GM21528 (cell line): Measurements from ENCODE around the gene DNAH8.

Experiments used
- ATAC-seq: cut with Tn5 transposase; IDR thresholded peaks from one replicate; pipeline ENCODE4 v1.9.1; 2021; ENCODE audit warnings: mild to moderate bottlenecking, moderate library complexity; ENCODE audit not compliant: unreplicated experiment, low FRiP score

The DNAH8 gene

DNA sequence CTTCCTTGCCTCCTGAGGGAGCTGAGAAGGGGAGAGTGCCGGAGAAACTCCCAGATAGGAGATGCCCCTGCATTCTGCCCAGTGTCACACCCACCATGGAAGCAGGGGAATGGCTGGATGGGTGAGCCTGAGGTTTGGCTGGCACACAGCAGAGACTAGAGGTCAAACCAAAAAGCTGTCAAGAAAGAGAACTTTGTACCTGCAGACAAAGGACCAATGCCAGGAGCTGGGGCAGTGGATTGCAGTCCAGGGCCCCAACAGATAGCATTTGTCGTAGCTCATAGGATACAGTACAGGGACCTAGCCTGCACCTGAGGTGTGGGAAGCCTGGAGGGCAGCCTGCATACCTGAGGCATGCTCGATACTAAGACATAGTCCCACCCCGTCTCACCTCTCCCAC is 227.3 kb downstream of the DNAH8 start:
- no peak for ATAC-seq

- no peak for ATAC-seq
Observed at GRCh38 chr6:38942965-38943364, 227.9 kb downstream of the DNAH8 start.

DNA sequence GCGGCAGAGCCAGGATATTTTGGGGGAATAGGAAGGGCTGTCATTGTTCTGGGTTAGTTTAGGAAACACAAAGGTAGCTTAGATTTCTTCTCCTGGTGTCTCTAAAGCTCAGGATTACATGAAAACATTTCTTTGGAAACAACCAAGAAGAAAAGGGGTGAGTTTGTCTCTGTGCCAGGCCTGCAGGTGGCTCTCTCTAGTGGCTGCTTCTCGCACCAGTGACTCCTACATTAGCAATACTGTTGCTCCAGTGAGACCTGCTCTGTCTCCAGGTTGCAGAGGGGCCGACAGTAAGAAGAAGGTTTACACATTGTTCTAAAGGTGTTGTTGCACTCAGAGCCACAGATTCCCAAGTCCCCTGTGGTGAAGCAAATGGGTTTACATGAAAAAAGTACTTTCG is 228.9 kb downstream of the DNAH8 start:
- no peak for ATAC-seq

GRCh38 chr6:38944655-38945279 is 229.7 kb downstream of the DNAH8 start:
- ATAC-seq = no peak

- no peak for ATAC-seq
Observed at GRCh38 chr6:38955861-38956260, 240.8 kb downstream of the DNAH8 start.

- ATAC-seq = no peak
Observed at GRCh38 chr6:38957426-38957825, 242.3 kb downstream of the DNAH8 start.

DNA sequence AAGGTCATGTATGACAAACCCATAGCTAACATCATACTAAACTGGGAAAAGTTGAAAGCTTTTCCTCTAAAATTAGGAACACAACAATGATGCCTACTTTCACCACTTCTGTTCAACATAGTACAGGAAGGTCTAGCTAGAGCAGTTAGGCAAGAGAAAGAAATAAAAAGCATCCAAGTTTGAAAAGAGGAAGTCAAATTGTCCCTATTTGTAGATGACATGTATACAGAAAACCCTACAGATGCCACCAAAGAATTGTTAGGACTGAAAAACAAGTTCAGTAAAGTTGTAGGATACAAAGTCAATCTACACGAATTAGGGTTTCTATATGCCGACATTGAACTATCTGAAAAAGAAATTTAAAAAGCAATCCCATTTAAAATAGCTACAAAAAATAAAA is 244.0 kb downstream of the DNAH8 start:
- ATAC-seq = no peak

DNA sequence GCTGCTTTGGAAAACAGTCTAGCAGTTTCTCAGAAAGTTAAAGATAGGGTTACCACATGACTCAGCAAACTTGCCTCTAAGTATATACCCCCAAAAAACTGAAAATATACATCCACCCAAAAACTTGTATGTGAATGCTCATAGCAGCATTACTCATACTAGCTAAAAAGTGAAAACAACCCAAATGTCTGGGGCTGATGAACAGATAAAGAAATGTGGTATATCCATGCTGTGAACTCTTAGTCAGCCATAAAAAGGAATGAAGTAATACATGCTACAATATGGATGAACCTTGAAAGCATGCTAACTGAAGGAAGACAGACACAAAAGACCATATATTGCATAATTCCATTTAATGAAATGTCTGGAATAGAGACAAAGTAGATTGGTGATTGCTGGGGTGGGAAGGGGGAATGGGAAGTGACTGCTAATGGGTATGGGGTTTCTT is 253.6 kb downstream of the DNAH8 start:
- ATAC-seq = no peak

- ATAC-seq = no peak
Observed at GRCh38 chr6:38973178-38974057, 258.3 kb downstream of the DNAH8 start.

DNA sequence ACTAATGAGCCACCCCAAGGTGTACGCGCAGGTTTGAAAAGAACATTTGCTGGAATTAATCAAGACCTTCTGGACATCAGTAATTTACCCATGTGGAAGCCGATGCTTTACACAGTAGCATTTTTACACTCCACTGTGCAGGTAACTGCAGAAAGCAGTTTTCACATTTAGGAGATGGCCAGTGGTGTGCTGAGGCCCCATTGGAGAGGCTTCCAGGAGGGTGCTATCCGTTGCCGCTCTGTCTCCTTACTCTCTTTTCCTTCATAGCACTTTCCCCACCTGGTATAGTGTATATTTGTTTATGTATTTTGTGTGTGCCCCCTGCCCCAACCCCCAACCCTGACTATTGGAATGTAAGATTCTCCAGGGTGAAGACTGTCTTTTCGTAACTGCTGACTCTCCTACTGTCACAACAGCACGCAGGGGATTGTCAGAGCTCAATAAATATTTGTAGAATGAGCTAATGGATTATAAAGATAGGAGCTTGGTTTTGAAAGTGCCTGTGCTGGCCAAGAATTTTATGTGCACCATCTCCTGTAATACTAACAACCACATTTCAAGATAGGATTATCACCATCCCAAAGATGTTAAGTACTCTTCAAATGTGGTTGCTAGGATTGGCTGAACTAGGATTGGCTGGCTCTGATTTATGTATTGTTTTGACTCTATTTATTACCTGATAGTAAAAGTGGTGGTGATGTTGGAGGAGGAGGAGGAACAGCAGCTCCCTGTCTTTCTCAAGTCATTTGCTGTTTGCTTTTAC is 259.5 kb downstream of the DNAH8 start:
- no peak for ATAC-seq

- no peak for ATAC-seq
Observed at GRCh38 chr6:38975621-38976049, 260.5 kb downstream of the DNAH8 start.

DNA sequence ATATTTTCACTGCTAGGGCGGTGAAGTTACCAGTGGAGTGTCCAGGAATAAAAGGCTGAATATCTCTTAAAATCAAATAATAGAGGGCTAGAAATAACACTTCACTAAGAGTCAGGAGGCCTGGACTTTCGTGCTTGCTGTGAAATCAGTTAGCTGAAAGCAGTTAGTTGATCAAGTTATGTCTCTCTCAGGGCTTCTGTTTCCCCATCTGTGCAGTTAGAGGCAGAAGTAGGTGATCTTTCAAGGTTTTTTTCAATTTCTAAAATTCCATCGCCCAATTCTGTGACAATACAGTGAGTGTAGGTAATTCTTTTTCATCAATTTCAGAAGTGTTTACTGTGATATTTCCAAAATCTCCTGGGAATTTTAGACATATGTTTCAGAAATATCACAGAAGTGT is 260.9 kb downstream of the DNAH8 start:
- ATAC-seq = no peak

- ATAC-seq = no peak
Observed at GRCh38 chr6:38976801-38977500, 261.8 kb downstream of the DNAH8 start.

DNA sequence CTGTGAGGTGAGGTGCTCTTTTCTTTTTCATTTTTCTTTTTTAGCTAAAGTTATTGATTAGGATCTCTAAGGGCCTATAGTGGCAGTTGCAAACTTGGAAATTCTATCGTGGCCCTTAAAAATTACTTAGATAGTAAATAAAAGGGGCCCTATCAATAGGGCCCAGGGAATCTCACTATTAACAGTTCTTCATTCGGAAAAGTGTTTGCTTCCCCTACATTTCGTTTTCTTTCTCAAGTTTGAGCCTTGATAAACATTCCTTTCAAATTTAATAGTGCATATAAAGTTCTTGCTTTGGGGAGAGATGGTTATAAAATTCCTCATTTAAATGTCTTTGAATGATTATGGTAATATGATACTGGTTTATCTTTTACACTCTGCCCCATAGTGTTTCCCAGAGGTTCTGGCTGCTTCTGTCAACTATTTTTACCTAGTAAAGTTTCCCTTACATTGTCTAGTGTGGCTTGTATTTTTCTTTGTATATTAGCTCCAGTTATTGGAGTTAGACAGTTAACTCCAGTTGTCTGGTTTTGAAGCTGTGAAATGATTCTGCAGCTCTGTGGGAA is 263.1 kb downstream of the DNAH8 start:
- ATAC-seq = no peak

GRCh38 chr6:38982470-38982869 is 267.4 kb downstream of the DNAH8 start:
- no peak for ATAC-seq

GRCh38 chr6:38984723-38985122 is 269.6 kb downstream of the DNAH8 start:
- ATAC-seq = no peak

GRCh38 chr6:38985839-38986238 is 270.7 kb downstream of the DNAH8 start:
- ATAC-seq = no peak

- no peak for ATAC-seq
Observed at GRCh38 chr6:38987503-38987902, 272.4 kb downstream of the DNAH8 start.

GRCh38 chr6:38988736-38989449 is 273.8 kb downstream of the DNAH8 start:
- ATAC-seq = no peak

DNA sequence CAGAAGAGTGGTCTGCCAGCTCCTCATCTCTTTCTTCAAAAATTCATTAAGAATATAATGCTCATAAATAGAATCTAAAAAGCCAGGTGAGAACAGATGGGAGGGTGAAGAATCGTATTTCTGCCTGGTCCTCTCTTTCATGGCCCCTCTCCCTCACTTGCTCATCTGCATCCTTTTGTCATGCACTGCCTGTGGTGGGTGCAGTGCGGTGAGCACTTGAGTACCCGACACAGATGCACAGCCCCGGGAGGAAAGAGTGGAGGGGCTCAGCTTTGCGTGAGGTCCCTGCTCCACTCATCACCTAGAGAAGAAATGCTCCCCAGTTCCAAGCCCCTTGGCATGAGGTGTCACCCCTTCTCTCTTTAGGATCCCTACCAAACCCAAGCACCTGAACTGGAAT is 275.4 kb downstream of the DNAH8 start:
- ATAC-seq = no peak
